Measurements from ENCODE around the gene STON2. TPM values are rescaled to one million over a fixed set of nuclear protein-coding genes. Genes with fewer than 3 reads are reported as not detected.

The STON2 gene
- total and polyA plus RNA-seq, 2 of the 13 experiments (the other 11 are each of a cell fraction or from before 2014, with no cell fraction given), result 2.1 to 11.0 TPM

DNA sequence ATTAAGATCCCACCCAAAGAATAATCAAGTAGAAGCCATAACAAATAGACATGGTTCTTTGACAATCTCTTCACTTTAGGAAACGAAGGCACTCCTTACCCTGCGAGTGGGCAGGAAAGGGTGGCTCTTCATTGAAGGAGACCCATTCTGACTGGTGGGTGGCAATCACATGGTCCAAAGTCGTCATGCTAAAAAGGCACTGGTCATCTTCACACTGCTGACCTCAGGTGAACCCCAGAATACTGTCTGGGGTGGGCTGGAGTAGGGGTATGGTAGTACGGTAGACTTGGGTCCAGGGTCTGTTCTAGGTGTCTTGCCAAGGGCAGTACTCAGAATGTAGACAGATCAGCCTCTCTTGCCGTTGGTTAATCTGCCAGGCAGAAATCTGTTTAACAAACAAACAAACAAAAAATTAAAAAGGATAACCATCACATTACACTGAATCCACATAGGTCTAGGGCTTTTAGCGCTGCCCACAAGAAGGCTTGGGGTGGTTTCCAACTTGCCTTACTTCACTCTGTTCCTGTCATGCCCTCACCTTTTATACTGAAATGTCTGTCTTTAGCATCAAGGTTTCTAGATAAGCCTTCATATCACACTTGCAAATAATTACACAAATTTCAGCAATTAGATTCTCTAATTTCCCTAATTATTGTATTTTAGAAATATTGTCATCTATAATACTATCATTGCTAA, 1.8 kb downstream of the STON2 start:
- in situ Hi-C loops (cut with HindIII; ENCODE audit: extremely low pct_ligation_motif_present, low pct_unique_long_range_greater_than_20kb), result no loop called here
- DNase-seq (ENCODE audit: low spot score) (no peak), ATAC-seq (no peak), FAIRE-seq (no peak)
- Histone ChIP-seq H3K4me1 (ENCODE audit: insufficient read depth, low read length) (no peaks in the 10 kb centered on the region), H2AFZ (ENCODE audit: low read length) (no peak overlapping the region), H3K27me3 (ENCODE audit: control insufficient read depth in 1 of 2, insufficient read depth in 2 of 2, low read length in 2 of 2) (no peaks in the 10 kb centered on the region), H3K27ac (ENCODE audit: extremely low read length, insufficient read depth, low read length) (no peak overlapping the region), H3K79me2 (ENCODE audit: insufficient read depth, low read length) (no peaks in the 10 kb centered on the region), H3K9ac (ENCODE audit: insufficient read depth, low read depth, low read length) (no peak overlapping the region), H3K4me2 (ENCODE audit: low read depth, low read length) (no peak overlapping the region), H3K36me3 (replicated peaks in 1 of 2; ENCODE audit: control insufficient read depth in 1 of 2, insufficient read depth in 2 of 2, low read length in 2 of 2) (peaks cover 2 to 19% of the 10 kb centered on the region in 2 experiments; a peak in 2 of 5 replicates), H3K9me3 (ENCODE audit: low read length) (no peaks in the 10 kb centered on the region), H3K4me3 (replicated peaks in 1 of 3; ENCODE audit: insufficient read depth in 1 of 3, low read depth in 2 of 3, low read length in 3 of 3) (no peak overlapping the region), H4K20me1 (ENCODE audit: insufficient read depth, low read length) (no peaks in the 10 kb centered on the region)
- WGBS (ENCODE audit: low lambda C conversion rate), result 94% methylated on average over 6 of the region's 6 CpGs
- ChIA-PET POLR2A (no interaction called here), CTCF (ENCODE audit: low intra/inter-chr PET ratio, low total read pairs) (no interaction called here)
- intact Hi-C loops (cut with micrococcal nuclease; ENCODE audit: unreplicated experiment), result no loop called here
- TF ChIP-seq ZFP37 (CRISPR knock-in tag; IDR thresholded peaks at IDR 0.05; ENCODE audit: borderline replicate concordance) (no peak), ZSCAN21 (CRISPR knock-in tag; IDR thresholded peaks at IDR 0.05; ENCODE audit: borderline replicate concordance) (no peak), HNF4A (CRISPR knock-in tag; IDR thresholded peaks at IDR 0.05) (no peak), TOE1 (CRISPR knock-in tag; IDR thresholded peaks at IDR 0.05) (no peak), SYNCRIP (IDR thresholded peaks at IDR 0.05; ENCODE audit: insufficient read depth, low read depth, low read length) (no peak), SAP130 (CRISPR knock-in tag; IDR thresholded peaks at IDR 0.05; ENCODE audit: low read depth) (no peak), ZNF24 (IDR thresholded peaks at IDR 0.05) (no peak), ZNF557 (CRISPR knock-in tag; IDR thresholded peaks at IDR 0.05) (no peak), HNRNPH1 (optimal IDR thresholded peaks at IDR 0.05; ENCODE audit: low read depth, low read length) (no peak), TBP (CRISPR knock-in tag; IDR thresholded peaks at IDR 0.05) (no peak), SSRP1 (CRISPR knock-in tag; IDR thresholded peaks at IDR 0.05) (no peak), ZNF598 (CRISPR knock-in tag; IDR thresholded peaks at IDR 0.05; ENCODE audit: borderline replicate concordance) (no peak), NR1H2 (CRISPR knock-in tag; IDR thresholded peaks at IDR 0.05; ENCODE audit: borderline replicate concordance, low read depth) (no peak), ZNF607 (CRISPR knock-in tag; IDR thresholded peaks at IDR 0.05; ENCODE audit: borderline replicate concordance) (no peak), EP300 (IDR thresholded peaks at IDR 0.05; ENCODE audit: low read depth in 2 of 2, low read length in 2 of 2) (no peak), EP300 (CRISPR knock-in tag; IDR thresholded peaks at IDR 0.05; ENCODE audit: borderline replicate concordance) (no peak)
- TF ChIP-seq, protein P1, sequence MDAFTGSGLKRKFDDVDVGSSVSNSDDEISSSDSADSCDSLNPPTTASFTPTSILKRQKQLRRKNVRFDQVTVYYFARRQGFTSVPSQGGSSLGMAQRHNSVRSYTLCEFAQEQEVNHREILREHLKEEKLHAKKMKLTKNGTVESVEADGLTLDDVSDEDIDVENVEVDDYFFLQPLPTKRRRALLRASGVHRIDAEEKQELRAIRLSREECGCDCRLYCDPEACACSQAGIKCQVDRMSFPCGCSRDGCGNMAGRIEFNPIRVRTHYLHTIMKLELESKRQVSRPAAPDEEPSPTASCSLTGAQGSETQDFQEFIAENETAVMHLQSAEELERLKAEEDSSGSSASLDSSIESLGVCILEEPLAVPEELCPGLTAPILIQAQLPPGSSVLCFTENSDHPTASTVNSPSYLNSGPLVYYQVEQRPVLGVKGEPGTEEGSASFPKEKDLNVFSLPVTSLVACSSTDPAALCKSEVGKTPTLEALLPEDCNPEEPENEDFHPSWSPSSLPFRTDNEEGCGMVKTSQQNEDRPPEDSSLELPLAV (CRISPR knock-in tag; conservative IDR thresholded peaks at IDR 0.05; ENCODE audit: low read depth), result no peak
- TF ChIP-seq, protein P2, sequence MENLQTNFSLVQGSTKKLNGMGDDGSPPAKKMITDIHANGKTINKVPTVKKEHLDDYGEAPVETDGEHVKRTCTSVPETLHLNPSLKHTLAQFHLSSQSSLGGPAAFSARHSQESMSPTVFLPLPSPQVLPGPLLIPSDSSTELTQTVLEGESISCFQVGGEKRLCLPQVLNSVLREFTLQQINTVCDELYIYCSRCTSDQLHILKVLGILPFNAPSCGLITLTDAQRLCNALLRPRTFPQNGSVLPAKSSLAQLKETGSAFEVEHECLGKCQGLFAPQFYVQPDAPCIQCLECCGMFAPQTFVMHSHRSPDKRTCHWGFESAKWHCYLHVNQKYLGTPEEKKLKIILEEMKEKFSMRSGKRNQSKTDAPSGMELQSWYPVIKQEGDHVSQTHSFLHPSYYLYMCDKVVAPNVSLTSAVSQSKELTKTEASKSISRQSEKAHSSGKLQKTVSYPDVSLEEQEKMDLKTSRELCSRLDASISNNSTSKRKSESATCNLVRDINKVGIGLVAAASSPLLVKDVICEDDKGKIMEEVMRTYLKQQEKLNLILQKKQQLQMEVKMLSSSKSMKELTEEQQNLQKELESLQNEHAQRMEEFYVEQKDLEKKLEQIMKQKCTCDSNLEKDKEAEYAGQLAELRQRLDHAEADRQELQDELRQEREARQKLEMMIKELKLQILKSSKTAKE (CRISPR knock-in tag; IDR thresholded peaks at IDR 0.05; ENCODE audit: borderline replicate concordance), result no peak
- TF ChIP-seq, protein P3, sequence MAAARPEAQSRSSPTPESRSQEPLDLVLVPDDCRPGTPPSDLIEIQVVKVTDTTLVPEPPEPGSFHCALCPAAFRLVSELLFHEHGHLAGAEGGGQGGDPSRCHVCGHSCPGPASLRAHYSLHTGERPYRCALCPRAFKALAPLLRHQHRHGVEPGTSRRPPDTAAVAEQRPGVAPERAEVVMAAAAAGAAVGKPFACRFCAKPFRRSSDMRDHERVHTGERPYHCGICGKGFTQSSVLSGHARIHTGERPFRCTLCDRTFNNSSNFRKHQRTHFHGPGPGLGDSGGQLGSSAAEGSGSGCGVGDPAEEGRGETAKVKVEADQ (CRISPR knock-in tag; IDR thresholded peaks at IDR 0.05; ENCODE audit: borderline replicate concordance), result no peak
- no TSS peak for BruUV-seq (replicated peaks)
